NCI-H2029 (cell line): ENCODE measurements around the gene C14orf119.
A peak's percentile ranks its signal among the peaks of the same experiment; 100 is the strongest.
"Not testable (repeated sequence)": the region's sequence is repeated elsewhere in the genome, so short reads cannot be mapped to it uniquely, and the experiment has no call there.

ENCODE experiments used
- DNase-seq: peaks from one replicate; lab custom pipeline; 2025; lab: John Stamatoyannopoulos, UW

Gene C14orf119

GRCh38 chr14:23089498-23090253, 5.6 kb upstream of the C14orf119 start:
- DNase-seq: no peak

DNA sequence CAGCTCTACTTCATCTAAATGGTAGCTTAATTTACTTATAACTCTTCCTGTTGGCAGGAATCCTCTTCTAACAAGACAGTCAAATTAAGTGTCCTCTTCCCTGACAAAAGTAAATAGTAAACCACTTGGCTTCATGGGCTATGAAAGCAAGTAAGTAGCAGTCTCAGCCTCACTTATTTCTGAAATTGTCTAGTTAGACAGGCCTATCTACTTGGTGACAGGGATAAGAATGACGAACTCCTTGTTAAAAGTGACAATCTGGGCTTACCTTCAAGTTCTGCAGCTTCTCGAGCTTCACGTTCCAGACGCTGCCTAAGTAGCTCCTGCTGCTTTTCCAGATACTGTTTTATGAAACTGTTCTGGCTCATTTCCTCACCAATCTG, 5.1 kb upstream of the C14orf119 start:
- DNase-seq: no peak

GRCh38 chr14:23091294-23092225, 3.7 kb upstream of the C14orf119 start:
- DNase-seq: no peak

DNA sequence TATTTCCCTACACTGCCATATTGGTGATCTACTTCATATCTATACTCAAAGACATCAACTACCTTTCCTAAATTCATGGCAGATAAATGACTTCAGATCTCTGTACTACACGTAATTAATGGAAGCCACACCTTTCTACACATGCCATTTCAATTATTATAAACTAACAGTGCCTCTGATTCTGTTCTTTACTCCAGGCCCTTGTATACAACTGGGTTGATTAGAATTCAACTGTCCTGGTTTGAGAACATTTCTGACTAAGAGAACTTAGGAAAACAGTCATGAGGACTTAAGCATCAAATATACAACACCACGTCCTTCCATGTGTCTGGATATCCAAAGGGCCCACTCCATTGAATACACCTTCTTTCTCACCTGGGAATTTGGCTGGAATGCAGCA, 2.2 kb upstream of the C14orf119 start:
- DNase-seq: no peak

GRCh38 chr14:23093526-23093925, 1.8 kb upstream of the C14orf119 start:
- DNase-seq: no peak

DNA sequence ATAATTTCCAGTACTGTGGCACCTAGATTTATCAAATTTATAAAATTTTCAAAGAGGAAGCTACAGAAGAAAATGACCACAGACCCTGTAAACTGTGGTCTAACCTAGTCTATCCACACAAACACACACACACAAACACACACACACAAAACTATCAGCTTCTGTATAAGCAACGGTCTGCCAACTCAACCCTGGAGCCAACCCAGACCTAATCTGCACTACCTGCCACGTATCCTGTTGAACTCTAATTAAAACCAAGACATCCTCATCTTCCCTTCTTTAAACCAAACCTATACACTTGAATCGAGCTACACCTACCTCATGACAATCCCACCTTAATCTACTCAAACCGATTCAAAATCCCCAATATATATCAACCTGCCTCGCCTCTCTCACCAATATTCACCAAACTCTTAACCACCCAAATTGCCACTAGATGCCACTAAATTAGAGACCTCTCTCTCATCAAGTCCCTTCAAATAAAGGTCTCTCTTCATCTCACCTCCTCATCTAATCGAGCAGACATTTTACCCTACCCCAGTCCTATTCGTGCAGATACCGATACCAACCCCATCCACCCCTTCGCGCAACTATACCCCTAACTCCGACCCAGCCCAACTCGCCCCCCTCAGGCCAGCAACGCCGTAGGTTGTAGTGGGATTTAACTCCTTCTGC, 1.2 kb upstream of the C14orf119 start:
- DNase-seq: no peak

DNA sequence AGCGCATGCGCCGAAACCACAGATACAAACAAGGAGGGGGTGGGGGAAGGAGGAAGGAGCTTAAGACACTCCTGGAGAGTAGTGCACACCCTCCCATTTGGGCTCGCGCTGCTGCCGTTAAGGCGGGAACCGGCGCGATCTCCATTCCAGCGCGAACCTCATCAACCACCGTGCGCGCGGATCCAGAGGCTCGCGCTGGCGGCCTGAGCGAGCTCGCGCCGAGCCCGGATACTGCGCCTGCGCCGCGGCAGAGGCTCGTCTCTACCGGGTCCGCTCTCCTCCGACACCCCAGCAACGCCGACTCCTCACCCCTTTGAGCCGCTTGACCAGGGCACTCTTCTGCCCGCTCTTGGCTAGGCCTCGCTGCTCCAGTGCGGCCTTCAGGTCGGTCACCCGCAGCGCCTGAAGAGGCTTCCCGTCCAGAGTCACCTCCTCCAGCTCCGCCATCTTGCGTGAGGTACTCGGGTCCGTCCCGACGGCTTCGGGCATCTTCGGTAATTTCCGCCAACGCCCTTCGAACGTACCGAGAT, 574 bp upstream of the C14orf119 start, which contains the start of gene ACIN1:
Gene ACIN1 (minus strand): TSS at position 471 of the 530 bp plus-strand sequence. CDS start 24 bp downstream, at position 447.
- no peak for DNase-seq

DNA sequence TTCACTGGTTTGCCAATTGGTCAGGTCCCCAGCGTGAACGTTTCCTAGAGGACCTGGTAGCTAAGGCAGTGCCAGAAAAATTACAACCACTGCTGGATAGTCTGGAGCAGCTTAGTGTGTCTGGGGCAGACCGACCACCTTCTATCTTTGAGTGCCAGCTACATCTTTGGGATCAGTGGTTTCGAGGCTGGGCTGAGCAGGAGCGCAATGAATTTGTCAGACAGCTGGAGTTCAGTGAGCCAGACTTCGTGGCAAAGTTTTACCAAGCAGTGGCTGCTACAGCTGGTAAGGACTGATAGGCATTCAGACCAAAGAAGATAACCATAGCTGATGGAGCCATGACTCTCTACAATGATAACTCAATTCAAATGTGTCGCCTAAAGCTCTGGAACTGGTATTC, 2.5 kb downstream of the C14orf119 start:
- DNase-seq: no peak

DNA sequence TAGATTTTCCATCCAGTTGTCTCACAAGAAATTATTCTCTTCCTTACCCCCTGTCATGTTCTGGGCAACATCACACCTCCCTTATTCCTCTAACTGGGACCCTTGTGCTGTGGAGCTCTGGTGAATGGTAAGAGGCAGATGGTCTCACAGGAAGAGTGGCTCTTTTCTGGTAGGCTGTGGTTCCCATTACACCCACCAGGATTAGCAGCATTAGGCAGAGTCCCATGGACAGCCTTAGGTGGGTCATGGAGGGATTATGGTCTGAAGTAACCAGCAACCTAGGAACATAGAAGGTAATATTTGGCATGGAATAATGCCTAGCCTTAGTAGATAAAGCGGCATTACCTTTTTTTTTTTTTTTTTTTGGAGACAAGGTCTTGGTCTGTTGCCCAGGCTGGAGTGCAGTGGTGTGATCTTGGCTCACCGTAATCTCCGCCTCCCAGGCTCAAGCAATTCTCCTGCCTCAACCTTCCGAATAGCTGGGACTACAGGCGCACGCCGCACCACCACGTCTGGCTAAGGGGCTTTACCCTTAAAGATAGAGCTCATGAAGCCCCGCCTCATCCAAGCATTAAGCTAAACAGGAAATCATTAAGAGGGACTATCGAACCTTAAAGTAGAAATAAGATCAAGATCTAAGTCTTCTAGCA, 4.0 kb downstream of the C14orf119 start:
- peak; percentile 85 for DNase-seq

DNA sequence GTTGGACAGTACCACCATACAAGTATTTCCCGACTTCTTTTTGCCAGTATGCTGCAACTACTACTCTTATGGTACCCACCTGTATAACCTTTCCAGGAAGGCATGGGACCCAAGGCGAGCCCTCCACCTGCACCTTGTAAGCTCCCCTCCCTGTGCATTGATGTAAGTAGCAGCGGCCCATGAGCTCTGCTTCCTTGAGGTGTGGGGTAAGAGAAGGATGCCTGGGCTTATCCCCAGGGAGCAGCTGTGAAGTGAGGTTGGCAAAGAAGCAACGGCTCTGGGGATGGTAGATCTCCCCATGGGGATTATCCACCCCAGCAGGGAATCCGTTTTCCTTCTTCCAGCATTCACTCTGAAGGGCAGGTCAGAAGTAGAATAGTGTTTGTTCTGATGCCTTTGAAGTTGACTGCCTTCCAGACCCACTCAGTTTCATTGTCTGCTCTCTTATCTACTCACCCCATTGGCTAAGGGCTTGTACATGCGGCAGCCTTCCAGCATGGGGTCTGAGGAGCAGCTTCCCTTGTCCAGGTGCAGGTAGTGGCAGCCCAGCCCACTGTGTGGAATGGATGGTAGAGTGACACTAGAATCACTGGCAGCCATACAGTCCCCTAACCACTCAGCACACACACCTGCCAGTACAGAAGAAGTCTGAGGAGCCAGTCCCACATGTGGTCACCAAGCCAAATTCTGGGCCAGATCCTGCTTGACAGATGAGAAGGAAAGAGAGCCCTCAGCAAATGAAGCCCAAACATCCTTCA, 6.1 kb downstream of the C14orf119 start:
- peak; percentile 100 for DNase-seq

DNA sequence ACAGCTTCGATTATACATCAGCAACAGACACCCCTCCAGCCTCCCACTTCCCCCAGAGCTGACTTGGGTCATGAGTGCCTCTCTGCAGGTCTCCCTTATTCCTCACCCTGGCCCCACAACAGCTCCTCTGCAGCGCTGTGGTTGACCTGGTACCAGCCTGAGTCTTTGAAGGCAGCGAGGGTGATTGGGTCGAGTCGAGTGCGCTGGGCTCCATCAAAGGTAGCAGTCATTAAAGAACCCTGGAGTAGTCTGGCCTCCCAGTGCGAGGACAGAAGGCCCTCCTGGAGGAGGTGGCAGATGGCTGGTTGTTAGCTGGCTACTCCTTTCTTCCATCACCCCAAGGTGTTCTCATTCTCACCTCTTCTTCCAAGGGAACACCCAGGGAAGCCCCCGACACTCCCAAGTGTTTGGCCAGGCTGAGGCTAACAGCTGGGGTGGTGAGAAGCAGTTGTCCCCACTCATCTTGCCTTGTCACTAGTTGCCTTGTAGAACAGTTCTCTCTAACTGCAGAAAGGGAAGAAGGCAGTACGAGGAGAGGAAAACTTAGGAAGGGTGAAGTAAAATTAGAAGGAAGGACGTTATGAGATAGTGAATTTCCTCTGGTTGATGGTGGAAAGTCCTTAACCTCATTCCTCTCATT, 6.8 kb downstream of the C14orf119 start:
- no peak for DNase-seq

DNA sequence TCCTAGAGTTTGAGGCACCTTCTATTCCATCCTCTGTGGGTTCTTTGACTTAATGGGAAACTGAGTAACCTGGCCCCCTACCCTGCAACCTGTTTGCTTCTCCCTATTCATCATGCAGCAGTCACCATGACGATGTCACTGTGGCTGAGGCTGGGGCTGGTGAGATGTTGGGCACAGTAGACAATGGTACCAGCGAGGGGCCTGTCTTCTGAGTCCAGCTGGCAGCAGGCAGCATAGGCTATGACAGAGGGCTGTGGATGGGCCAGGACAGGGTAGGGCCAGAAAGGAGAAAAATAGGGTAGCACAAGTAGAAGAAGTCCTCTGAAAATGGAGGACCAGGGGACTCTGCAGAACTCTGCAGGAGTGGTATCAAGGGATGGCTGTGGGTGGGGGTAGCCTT, 7.5 kb downstream of the C14orf119 start:
- no peak for DNase-seq

DNA sequence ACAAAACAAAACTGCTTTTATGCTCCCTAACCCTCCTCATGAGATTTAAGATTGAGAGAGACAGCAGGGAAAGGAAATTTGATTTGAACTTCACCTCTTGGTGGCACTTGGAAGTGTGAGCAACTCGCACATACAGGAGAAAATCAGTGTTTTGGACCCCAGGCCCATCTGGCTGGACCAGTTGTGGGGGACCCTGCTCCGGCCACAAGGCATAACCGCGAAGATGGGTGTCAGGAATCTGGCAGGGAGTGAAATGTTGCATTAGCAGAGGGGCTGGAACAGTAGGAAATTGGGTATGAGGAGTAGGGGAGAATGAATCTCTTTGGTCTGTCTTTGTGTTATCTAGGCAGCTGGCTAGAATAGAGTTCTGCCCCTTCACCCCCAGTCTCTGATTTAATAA, 8.3 kb downstream of the C14orf119 start:
- DNase-seq: no peak

- no peak for DNase-seq
These were observed 8.8 kb downstream of the C14orf119 start for GRCh38 chr14:23104070-23104590.

GRCh38 chr14:23104591-23105347, 9.5 kb downstream of the C14orf119 start, which contains the start of gene CIROP:
CIROP (minus strand) TSS chr14:23104989; CDS start chr14:23104920, 69 bp downstream.
- peak; percentile 89 for DNase-seq

DNA sequence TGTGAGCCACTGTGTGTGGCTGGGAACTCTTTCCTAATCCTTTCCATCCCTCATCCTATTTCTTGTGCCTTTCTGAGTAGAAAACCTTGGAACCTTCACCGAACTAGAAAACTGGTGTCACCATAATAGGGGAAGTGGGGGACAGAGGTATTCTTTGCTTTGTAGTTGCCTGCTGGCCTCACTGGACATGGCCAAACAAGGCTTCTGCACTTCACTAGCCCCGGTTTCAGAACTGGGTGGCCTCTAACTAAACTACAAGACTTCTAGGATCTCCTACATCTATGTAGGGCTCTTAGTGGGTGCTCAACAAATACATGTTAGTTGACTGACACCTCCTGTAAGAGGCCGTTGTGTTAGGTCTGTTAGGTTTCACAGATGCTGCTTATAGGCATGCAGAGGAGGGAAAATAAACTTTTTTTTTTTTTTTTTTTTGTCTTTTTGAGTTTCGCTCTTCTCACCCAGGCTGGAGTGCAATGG, 10.1 kb downstream of the C14orf119 start:
- no peak for DNase-seq

- DNase-seq: no peak
These were observed 11.4 kb downstream of the C14orf119 start for GRCh38 chr14:23106747-23107045.

GRCh38 chr14:23107620-23108019, 12.3 kb downstream of the C14orf119 start:
- DNase-seq: not testable (repeated sequence)

DNA sequence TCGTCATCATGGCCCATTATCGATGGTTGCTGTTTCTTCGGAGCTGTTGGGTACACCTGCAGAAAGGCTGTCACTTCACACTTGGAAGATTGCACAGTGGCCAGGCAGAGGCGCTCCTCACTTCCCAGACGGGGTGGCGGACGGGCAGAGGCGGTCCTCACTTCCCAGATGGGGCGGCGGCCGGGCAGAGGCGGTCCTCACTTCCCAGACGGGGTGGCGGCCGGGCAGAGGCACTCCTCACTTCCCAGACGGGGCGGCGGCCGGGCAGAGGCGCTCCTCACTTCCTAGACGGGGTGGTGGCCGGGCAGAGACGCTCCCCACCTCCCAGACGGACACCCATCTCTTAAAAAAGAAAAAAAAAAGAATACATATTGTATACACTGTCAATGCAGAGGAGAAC, 12.9 kb downstream of the C14orf119 start:
- DNase-seq: not testable (repeated sequence)
